OCI-LY7 (cell line): Measurements from ENCODE around the gene SLC6A15. TPM values are rescaled to one million over a fixed set of nuclear protein-coding genes. Genes with fewer than 3 reads are reported as not detected.

Experiments
- BruUV-seq: library from RNA; stranded (reverse); fragments of 400-500 nt; replicated peaks from 2 replicates; lab custom pipeline; 2021; lab: Mats Ljungman, UMichigan
- CTCF ChIA-PET: fragments of 300-600 bp; sonication (Branson Sonifier 250); formaldehyde crosslinking; loops from one replicate; lab custom pipeline; 2022; ENCODE audit warnings: antibody characterized with exemption; ENCODE audit not compliant: unreplicated experiment; lab: Charles Lee
- POLR2A ChIA-PET: fragments of 300-600 bp; sonication (Branson Sonifier 250); formaldehyde crosslinking; loops from one replicate; lab custom pipeline; 2022; ENCODE audit warnings: antibody characterized with exemption; lab: Charles Lee
- DNase-seq: peaks from one replicate; pipeline ENCODE4 v3.0.0-alpha.2; 2015; ENCODE audit warnings: low spot score
- H2AFZ ChIP-seq: fragments of 200-600 bp; sonication (generic), shearing (Covaris generic); 2 replicates; pipeline ENCODE4 v1.6.1; 2014; ENCODE audit warnings: mild to moderate bottlenecking, antibody characterized with exemption, low read length, moderate library complexity
- H3K27ac ChIP-seq: fragments of 200-600 bp; sonication (generic); 2 replicates; pipeline ENCODE4 v1.5.1; 2014; ENCODE audit warnings: mixed run types, low read depth, mild to moderate bottlenecking, moderate library complexity, low read length, inconsistent platforms; ENCODE audit not compliant: poor library complexity, severe bottlenecking
- H3K36me3 ChIP-seq: fragments of 200-600 bp; sonication (generic); 2 replicates; pipeline ENCODE4 v1.6.1; 2014; ENCODE audit warnings: mild to moderate bottlenecking, antibody characterized with exemption, low read length, moderate library complexity, mixed read lengths; ENCODE audit not compliant: insufficient read depth
- H3K4me1 ChIP-seq: fragments of 200-600 bp; sonication (generic); 2 replicates; pipeline ENCODE4 v1.5.1; 2014; ENCODE audit warnings: mild to moderate bottlenecking, low read length; ENCODE audit not compliant: insufficient read depth, poor library complexity, severe bottlenecking
- H3K4me2 ChIP-seq: fragments of 200-600 bp; sonication (generic); 2 replicates; pipeline ENCODE4 v1.6.1; 2014; ENCODE audit warnings: mild to moderate bottlenecking, low read length
- H3K4me3 ChIP-seq: fragments of 200-600 bp; sonication (generic); 2 replicates; pipeline ENCODE4 v1.5.1; 2014; ENCODE audit warnings: mild to moderate bottlenecking, low read depth, low read length; ENCODE audit not compliant: poor library complexity, severe bottlenecking
- H3K79me2 ChIP-seq: fragments of 200-600 bp; sonication (generic); 2 replicates; pipeline ENCODE4 v1.6.1; 2016; ENCODE audit warnings: low read depth, mild to moderate bottlenecking, low read length, moderate library complexity, mixed read lengths; ENCODE audit not compliant: insufficient read depth
- H3K9me2 ChIP-seq: fragments of 200-600 bp; sonication (generic); 2 replicates; pipeline ENCODE4 v1.6.1; 2016; ENCODE audit warnings: mild to moderate bottlenecking, low read length, mixed read lengths; ENCODE audit not compliant: insufficient read depth
- H3K9me3 ChIP-seq: fragments of 200-600 bp; sonication (generic); 2 replicates; pipeline ENCODE4 v1.6.1; 2014; ENCODE audit warnings: mild to moderate bottlenecking, mixed run types, low read length, mixed read lengths
- H4K20me1 ChIP-seq: fragments of 200-600 bp; sonication (generic); 2 replicates; pipeline ENCODE4 v1.6.1; 2014; ENCODE audit warnings: mild to moderate bottlenecking, antibody characterized with exemption, low read length, moderate library complexity, mixed read lengths; ENCODE audit not compliant: insufficient read depth
- CTCF ChIP-seq: fragments of 200-600 bp; sonication (generic); conservative IDR thresholded peaks from 2 replicates; pipeline ENCODE4 v1.5.1; 2014; ENCODE audit warnings: mild to moderate bottlenecking, antibody characterized with exemption, low read length, moderate library complexity, mixed read lengths
- EZH2phosphoT487 ChIP-seq: fragments of 200-600 bp; sonication (generic); IDR thresholded peaks from 2 replicates; pipeline ENCODE4 v1.6.1; 2018; ENCODE audit warnings: low read depth, borderline replicate concordance, mild to moderate bottlenecking, mixed run types, antibody characterized with exemption, low read length, moderate library complexity, mixed read lengths
- intact Hi-C: fragments of 100-400 bp; cut with micrococcal nuclease; formaldehyde crosslinking; loops from one replicate; pipeline ENCODE4 v1.10.0; 2022; ENCODE audit not compliant: unreplicated experiment
- total RNA-seq, 2 experiments: library from RNA; depleted of rRNA in 1 of 2; stranded (reverse); fragments of >200 nt in 1 of 2; shearing (Covaris generic) in 1 of 2; gene quantifications; 2 replicates each; pipeline ENCODE4 v1.2.3, GENCODE V29; 2014 to 2022

SLC6A15 gene
- total RNA-seq, 2 experiments from 2014 or later = not detected

GRCh38 chr12:84946753-84947152 lies 34.2 kb upstream of the SLC6A15 start:
- DNase-seq = no peak
- H3K79me2 ChIP-seq = no peaks in the 10 kb centered on the region
- no peaks in the 10 kb centered on the region for H3K4me1 ChIP-seq
- no peak overlapping the region for H2AFZ ChIP-seq
- ChIA-PET CTCF (no interaction called here), POLR2A (interaction anchor here (0.9 kb wide), 1 partner anchor 11 kb away, joined by 3 read pairs; no protein-coding TSS in a partner anchor)
- H3K4me2 ChIP-seq = no peak overlapping the region
- no peaks in the 10 kb centered on the region for H4K20me1 ChIP-seq
- no peak overlapping the region for H3K27ac ChIP-seq
- TF ChIP-seq CTCF (no peak), EZH2phosphoT487 (no peak)
- H3K4me3 ChIP-seq = no peak overlapping the region
- H3K9me3 ChIP-seq = no peaks in the 10 kb centered on the region
- intact Hi-C loops = no loop called here
- no TSS peak for BruUV-seq
- H3K36me3 ChIP-seq = no peaks in the 10 kb centered on the region
- no peaks in the 10 kb centered on the region for H3K9me2 ChIP-seq

GRCh38 chr12:84937415-84937814 lies 24.8 kb upstream of the SLC6A15 start:
- DNase-seq = no peak
- Histone ChIP-seq H3K36me3 (no peaks in the 10 kb centered on the region), H3K4me1 (no peaks in the 10 kb centered on the region), H3K27ac (no peak overlapping the region), H2AFZ (no peak overlapping the region), H3K9me3 (no peaks in the 10 kb centered on the region), H3K4me3 (no peak overlapping the region), H3K9me2 (no peaks in the 10 kb centered on the region), H3K4me2 (no peak overlapping the region), H4K20me1 (no peaks in the 10 kb centered on the region), H3K79me2 (no peaks in the 10 kb centered on the region)
- intact Hi-C loops = no loop called here
- TF ChIP-seq EZH2phosphoT487 (no peak), CTCF (no peak)
- POLR2A ChIA-PET = no interaction called here
- no TSS peak for BruUV-seq
- CTCF ChIA-PET = no interaction called here

GRCh38 chr12:84929501-84929900 lies 16.9 kb upstream of the SLC6A15 start:
- CTCF ChIA-PET = no interaction called here
- Histone ChIP-seq H3K4me1 (no peaks in the 10 kb centered on the region), H3K9me3 (no peaks in the 10 kb centered on the region), H3K27ac (no peak overlapping the region), H4K20me1 (no peaks in the 10 kb centered on the region), H3K36me3 (no peaks in the 10 kb centered on the region), H3K9me2 (no peaks in the 10 kb centered on the region), H3K79me2 (no peaks in the 10 kb centered on the region), H3K4me3 (no peak overlapping the region), H3K4me2 (no peak overlapping the region), H2AFZ (no peak overlapping the region)
- no peak for TF ChIP-seq EZH2phosphoT487
- TF ChIP-seq CTCF = no peak
- intact Hi-C loops = no loop called here
- POLR2A ChIA-PET = interaction anchor here (0.7 kb wide), 1 partner anchor 13 kb away, joined by 3 read pairs; no protein-coding TSS in a partner anchor
- no peak for DNase-seq
- BruUV-seq = no TSS peak
